GM23338 (cell line): Measurements from ENCODE around the gene TAF15. TPM values are rescaled to one million over a fixed set of nuclear protein-coding genes. Genes with fewer than 3 reads are reported as not detected.

ENCODE experiments used
- ATAC-seq: fragments of 200-7000 bp; cut with Tn5 transposase; 3 replicates; pipeline ENCODE4 v1.9.1; 2020
- DNase-seq: peaks from one replicate; pipeline ENCODE4 v3.0.0-alpha.2; 2015; ENCODE audit warnings: low spot score
- H2AFZ ChIP-seq: fragments of 200-600 bp; sonication (generic); 2 replicates; pipeline ENCODE4 v1.8.0; 2016; ENCODE audit warnings: antibody characterized with exemption, mild to moderate bottlenecking, moderate library complexity
- H3F3A ChIP-seq: fragments of 200-600 bp; sonication (generic); replicated peaks from 2 replicates; pipeline ENCODE4 v1.8.0; 2017; ENCODE audit warnings: antibody characterized with exemption, mixed run types, low read depth
- H3K27ac ChIP-seq: fragments of 200-600 bp; sonication (generic); 2 replicates; pipeline ENCODE4 v1.6.1; 2016; ENCODE audit warnings: low read depth
- H3K27me3 ChIP-seq: fragments of 200-600 bp; sonication (generic); 2 replicates; pipeline ENCODE4 v1.8.0; 2016; ENCODE audit warnings: mild to moderate bottlenecking, mixed run types, moderate library complexity; ENCODE audit not compliant: insufficient read depth
- H3K36me3 ChIP-seq: fragments of 200-600 bp; sonication (generic); 2 replicates; pipeline ENCODE4 v1.8.0; 2016; ENCODE audit warnings: mild to moderate bottlenecking; ENCODE audit not compliant: insufficient read depth
- H3K4me1 ChIP-seq: fragments of 200-600 bp; sonication (generic); 2 replicates; pipeline ENCODE4 v1.8.0; 2016; ENCODE audit warnings: mild to moderate bottlenecking, moderate library complexity; ENCODE audit not compliant: insufficient read depth
- H3K4me2 ChIP-seq: fragments of 200-600 bp; sonication (generic); 2 replicates; pipeline ENCODE4 v1.7.1; 2017; ENCODE audit warnings: mixed run types
- H3K4me3 ChIP-seq: fragments of 200-600 bp; sonication (generic); 2 replicates; pipeline ENCODE4 v1.6.1; 2016; ENCODE audit warnings: mixed run types
- H3K79me2 ChIP-seq: fragments of 200-600 bp; sonication (generic); replicated peaks from 2 replicates; pipeline ENCODE4 v1.8.0; 2017; ENCODE audit warnings: mild to moderate bottlenecking; ENCODE audit not compliant: insufficient read depth
- H3K9me2 ChIP-seq: fragments of 200-600 bp; sonication (generic); 2 replicates; pipeline ENCODE4 v1.8.0; 2017; ENCODE audit not compliant: insufficient read depth
- H4K20me1 ChIP-seq: fragments of 200-600 bp; sonication (generic); replicated peaks from 2 replicates; pipeline ENCODE4 v1.8.0; 2017; ENCODE audit warnings: mild to moderate bottlenecking; ENCODE audit not compliant: insufficient read depth
- H3K27ac Mint-ChIP-seq: 2 replicates; pipeline ENCODE4 v1.8.0; 2020; ENCODE audit warnings: inconsistent platforms, mild to moderate bottlenecking, moderate library complexity, mixed read lengths
- H3K27me3 Mint-ChIP-seq: 3 replicates; pipeline ENCODE4 v1.8.0; 2022; ENCODE audit warnings: low read depth, mild to moderate bottlenecking, moderate library complexity, mixed read lengths, inconsistent platforms; ENCODE audit not compliant: insufficient read depth, poor library complexity
- H3K36me3 Mint-ChIP-seq: 3 replicates; pipeline ENCODE4 v1.8.0; 2021; ENCODE audit warnings: low read depth, mild to moderate bottlenecking, inconsistent platforms, moderate library complexity, mixed read lengths
- H3K4me1 Mint-ChIP-seq: 3 replicates; pipeline ENCODE4 v1.8.0; 2020; ENCODE audit warnings: mild to moderate bottlenecking, inconsistent platforms, mixed read lengths
- H3K4me3 Mint-ChIP-seq: 3 replicates; pipeline ENCODE4 v1.8.0; 2021; ENCODE audit warnings: moderate library complexity, mild to moderate bottlenecking, inconsistent platforms, mixed read lengths
- H3K9me3 Mint-ChIP-seq: 3 replicates; pipeline ENCODE4 v1.8.0; 2020; ENCODE audit warnings: moderate library complexity, mild to moderate bottlenecking, inconsistent platforms, mixed read lengths
- CREB1 ChIP-seq: fragments of 250-450 bp; sonication (Bioruptor Pico); IDR thresholded peaks from 2 replicates; pipeline ENCODE4 v1.5.0; 2020; ENCODE audit warnings: low read depth, mild to moderate bottlenecking, moderate library complexity
- CTCF ChIP-seq, 2 experiments: fragments of 200-600 bp in 1 of 2; sonication (generic) in 1 of 2; conservative IDR thresholded peaks; 2 replicates each; pipeline versions ENCODE4 v1.5.1 to v1.6.1; 2016 to 2017; ENCODE audit warnings: antibody characterized with exemption in 2 of 2, low read depth in 2 of 2, mild to moderate bottlenecking in 2 of 2, moderate library complexity in 1 of 2
- ETS1 ChIP-seq: IDR thresholded peaks from 2 replicates; pipeline ENCODE4 v1.6.1; 2016; ENCODE audit warnings: antibody characterized with exemption
- JUNB ChIP-seq: IDR thresholded peaks from one replicate; pipeline ENCODE4 v1.6.1; 2016; ENCODE audit warnings: antibody characterized with exemption; ENCODE audit not compliant: unreplicated experiment
- NANOG ChIP-seq: IDR thresholded peaks from 2 replicates; pipeline ENCODE4 v1.6.1; 2016; ENCODE audit warnings: antibody characterized with exemption, borderline replicate concordance
- POLR2AphosphoS5 ChIP-seq: IDR thresholded peaks from 2 replicates; pipeline ENCODE4 v1.6.1; 2016; ENCODE audit warnings: antibody characterized with exemption, low read depth
- ZNF114 ChIP-seq: fragments of 250-450 bp; sonication (Bioruptor Pico); IDR thresholded peaks from 2 replicates; pipeline ENCODE4 v1.5.0; 2020; ENCODE audit warnings: mild to moderate bottlenecking, moderate library complexity
- ZNF331 ChIP-seq: fragments of 250-450 bp; sonication (Bioruptor Pico); IDR thresholded peaks from 2 replicates; pipeline ENCODE4 v1.5.0; 2020; ENCODE audit warnings: low read depth, mild to moderate bottlenecking, moderate library complexity
- ZNF462 ChIP-seq: fragments of 250-450 bp; sonication (Bioruptor Pico); IDR thresholded peaks from 2 replicates; pipeline ENCODE4 v1.5.0; 2020; ENCODE audit warnings: mild to moderate bottlenecking, moderate library complexity
- polyA plus RNA-seq: library from polyadenylated mRNA; unstranded; fragments of >200 nt; fragmentation: Nextera tagmentation; extraction: Ambion mirVana; gene quantifications from 2 replicates; pipeline ENCODE4 v1.2.1, GENCODE V29; 2016
- total RNA-seq: library from RNA; depleted of rRNA; stranded (reverse); fragments of >200 nt; shearing (Covaris generic); gene quantifications from 2 replicates; pipeline ENCODE4 v1.2.3, GENCODE V29; 2014

Gene TAF15
- total and polyA plus RNA-seq, 2 experiments from 2014 or later, result 33.8 to 109 TPM

GRCh38 chr17:35841101-35841500 is 31.8 kb downstream of the TAF15 start:
- DNase-seq, result no peak
- no peak overlapping the region for H3K27ac Mint-ChIP-seq
- ATAC-seq, result no peak
- Histone ChIP-seq H3K4me3 (no peak overlapping the region), H3F3A (peaks cover 11% of the 10 kb centered on the region; the same call in 1 of the 2 replicates), H3K36me3 (peaks cover 89% of the 10 kb centered on the region), H4K20me1 (peaks cover 31% of the 10 kb centered on the region), H3K79me2 (peaks cover 10% of the 10 kb centered on the region), H3K9me2 (no peaks in the 10 kb centered on the region), H3K27ac (no peak overlapping the region), H3K4me1 (no peaks in the 10 kb centered on the region), H2AFZ (no peak overlapping the region), H3K27me3 (no peaks in the 10 kb centered on the region), H3K4me2 (no peak overlapping the region)
- peaks cover 93% of the 10 kb centered on the region for H3K36me3 Mint-ChIP-seq
- no peaks in the 10 kb centered on the region for H3K27me3 Mint-ChIP-seq
- H3K9me3 Mint-ChIP-seq, result no peaks in the 10 kb centered on the region
- no peak for TF ChIP-seq ETS1
- no peak for TF ChIP-seq POLR2AphosphoS5
- no peak for TF ChIP-seq ZNF462 (CRISPR knock-in tag)
- no peak for TF ChIP-seq NANOG
- TF ChIP-seq CTCF (conservative IDR thresholded peaks at IDR 0.05; ENCODE audit: low read depth in 2 of 2), result no peak
- no peak for TF ChIP-seq ZNF331 (CRISPR knock-in tag)
- TF ChIP-seq ZNF114, result no peak
- no peak for TF ChIP-seq JUNB
- TF ChIP-seq CREB1 (CRISPR knock-in tag), result no peak
- no peaks in the 10 kb centered on the region for H3K4me1 Mint-ChIP-seq
- no peak overlapping the region for H3K4me3 Mint-ChIP-seq
